T-cell (primary cell): ENCODE results near the gene GPR39. TPM values are rescaled to one million over a fixed set of nuclear protein-coding genes. Genes with fewer than 3 reads are reported as not detected.

ENCODE experiments used
- ATAC-seq, 4 experiments: fragments of 200-7000 bp in 3 of 4; fragments of 150-1000 bp in 1 of 4; cut with Tn5 transposase; replicated peaks in 1 of 4; 1 replicate in 3 of 4; 2 replicates in 1 of 4; pipeline ENCODE4 v1.10.0; 2021; ENCODE audit warnings: moderate library complexity in 3 of 4, mild to moderate bottlenecking in 2 of 4, moderate number of reproducible peaks in 1 of 4
- CTCF ChIA-PET, 2 donors: fragments of 300-600 bp; sonication (Branson Sonifier 250); formaldehyde crosslinking; loops; one replicate each; lab custom pipeline; 2022; ENCODE audit warnings: antibody characterized with exemption in 2 of 2; lab: Charles Lee
- POLR2A ChIA-PET, 2 donors: fragments of 300-600 bp; sonication (Branson Sonifier 250); formaldehyde crosslinking; loops; one replicate each; lab custom pipeline; 2022; ENCODE audit warnings: antibody characterized with exemption in 2 of 2; lab: Charles Lee
- DNase-seq, 35 experiments: peaks; one replicate each; pipeline versions ENCODE4 v3.0.0 to v3.0.0-alpha.2; 2013 to 2023
- H3K27ac ChIP-seq: one replicate; pipeline ENCODE4 v1.5.1; 2013; ENCODE audit warnings: low read length
- H3K27me3 ChIP-seq, 2 experiments: replicated peaks in 1 of 2; 1 replicate in 1 of 2; 2 replicates in 1 of 2; pipeline versions ENCODE4 v1.6.1 to v1.7.0; 2013; ENCODE audit warnings: low read length in 1 of 2, mixed read lengths in 1 of 2; ENCODE audit not compliant: control insufficient read depth in 2 of 2, insufficient read depth in 2 of 2; ENCODE audit errors: extremely low read depth in 1 of 2
- H3K36me3 ChIP-seq, 2 donors: 1 replicate in 1 of 2; 2 replicates in 1 of 2; pipeline versions ENCODE4 v1.6.1 to v1.7.0; 2013; ENCODE audit warnings: low read length in 1 of 2; ENCODE audit not compliant: control insufficient read depth in 2 of 2, insufficient read depth in 1 of 2; ENCODE audit errors: extremely low read depth in 1 of 2
- H3K4me1 ChIP-seq, 2 experiments: 1 replicate in 1 of 2; 2 replicates in 1 of 2; pipeline versions ENCODE4 v1.6.1 to v1.7.0; 2013; ENCODE audit warnings: low read length in 2 of 2, mixed read lengths in 1 of 2; ENCODE audit not compliant: insufficient read depth in 2 of 2, control insufficient read depth in 1 of 2; ENCODE audit errors: extremely low read depth in 1 of 2
- H3K4me3 ChIP-seq, 2 donors: 1 replicate in 1 of 2; 2 replicates in 1 of 2; pipeline versions ENCODE4 v1.5.1 to v1.7.0; 2013; ENCODE audit warnings: mild to moderate bottlenecking in 2 of 2, low read length in 1 of 2, moderate library complexity in 1 of 2; ENCODE audit not compliant: control insufficient read depth in 1 of 2; ENCODE audit errors: extremely low read depth in 1 of 2
- H3K9me3 ChIP-seq: 2 replicates; pipeline ENCODE4 v1.7.0; 2013
- H3K27ac Mint-ChIP-seq, 2 donors: one replicate each; pipeline ENCODE4 v1.8.0; 2020 to 2021; ENCODE audit warnings: mild to moderate bottlenecking in 2 of 2, mixed read lengths in 2 of 2
- H3K27me3 Mint-ChIP-seq, 2 donors: one replicate each; pipeline ENCODE4 v1.8.0; 2021 to 2022; ENCODE audit warnings: mixed read lengths in 2 of 2
- H3K36me3 Mint-ChIP-seq: one replicate; pipeline ENCODE4 v1.8.0; 2021; ENCODE audit warnings: mixed read lengths
- H3K4me1 Mint-ChIP-seq, 3 donors: one replicate each; pipeline ENCODE4 v1.8.0; 2020 to 2022; ENCODE audit warnings: mixed read lengths in 3 of 3, mild to moderate bottlenecking in 1 of 3
- H3K4me3 Mint-ChIP-seq, 3 donors: one replicate each; pipeline ENCODE4 v1.8.0; 2020 to 2022; ENCODE audit warnings: mild to moderate bottlenecking in 3 of 3, mixed read lengths in 3 of 3, moderate library complexity in 3 of 3
- H3K9me3 Mint-ChIP-seq, 3 donors: one replicate each; pipeline ENCODE4 v1.8.0; 2020 to 2022; ENCODE audit warnings: mixed read lengths in 3 of 3
- WGBS: methylation state at CpG from one replicate; pipeline ENCODE4 v1.1.5; 2013; ENCODE audit warnings: missing lambda C conversion rate; ENCODE audit not compliant: insufficient coverage; 5-methylcytosine and 5-hydroxymethylcytosine counted together
- total RNA-seq, 35 experiments: library from RNA in 6 of 35; stranded (reverse) in 6 of 35; fragments of 120-200 nt in 1 of 35; gene quantifications; one replicate each; pipeline versions ENCODE4 v1.2.1 to v1.2.4 and lab custom pipeline; 2013 to 2026

The GPR39 gene
- total RNA-seq, 5 donors from 2014 or later (not counting 1 experiment from before 2014, with no cell fraction given), result not detected

GRCh38 chr2:132627536-132627935 lies 210.9 kb downstream of the GPR39 start:
- H3K9me3 ChIP-seq, result no peaks in the 10 kb centered on the region
- H3K27me3 ChIP-seq, result no peaks in the 10 kb centered on the region
- Mint-ChIP-seq H3K36me3 (no peaks in the 10 kb centered on the region), H3K9me3 (peaks cover 0 to 12% (median 0%) of the 10 kb centered on the region in 3 donors), H3K4me3 (no peak overlapping the region), H3K27ac (no peak overlapping the region), H3K4me1 (no peaks in the 10 kb centered on the region), H3K27me3 (peaks cover 0 to 6% of the 10 kb centered on the region in 2 donors)
- no peak for ATAC-seq
- H3K36me3 ChIP-seq, result no peaks in the 10 kb centered on the region
- no peak overlapping the region for H3K27ac ChIP-seq
- no peak for DNase-seq
- no CpG with 5 or more reads among the region's 3 CpGs for WGBS
- ChIA-PET POLR2A (no interaction called here), CTCF (no interaction called here)
- no peak overlapping the region for H3K4me3 ChIP-seq
- H3K4me1 ChIP-seq, result no peaks in the 10 kb centered on the region

- DNase-seq, result no peak
- Histone ChIP-seq H3K36me3 (no peaks in the 10 kb centered on the region), H3K9me3 (no peaks in the 10 kb centered on the region), H3K27ac (no peak overlapping the region), H3K27me3 (no peaks in the 10 kb centered on the region), H3K4me1 (no peaks in the 10 kb centered on the region), H3K4me3 (no peak overlapping the region)
- no peak overlapping the region for H3K27ac Mint-ChIP-seq
- H3K9me3 Mint-ChIP-seq, result peaks cover 0 to 20% (median 0%) of the 10 kb centered on the region in 3 donors
- H3K27me3 Mint-ChIP-seq, result peaks cover 0 to 14% of the 10 kb centered on the region in 2 donors
- ChIA-PET CTCF (no interaction called here), POLR2A (no interaction called here)
- WGBS, result 100% methylated on average over 2 of the region's 6 CpGs
- H3K4me3 Mint-ChIP-seq, result no peak overlapping the region
- no peaks in the 10 kb centered on the region for H3K4me1 Mint-ChIP-seq
- no peaks in the 10 kb centered on the region for H3K36me3 Mint-ChIP-seq
- ATAC-seq, result no peak
Measured at GRCh38 chr2:132632000-132632649, 215.5 kb downstream of the GPR39 start.

- ATAC-seq (no peak), DNase-seq (no peak)
- Mint-ChIP-seq H3K27me3 (peaks cover 0 to 14% of the 10 kb centered on the region in 2 donors), H3K9me3 (peaks cover 0 to 20% (median 0%) of the 10 kb centered on the region in 3 donors), H3K27ac (no peak overlapping the region), H3K4me1 (no peaks in the 10 kb centered on the region), H3K36me3 (no peaks in the 10 kb centered on the region), H3K4me3 (no peak overlapping the region)
- CTCF ChIA-PET, result interaction anchor here in 1 of 2 donors (0.7 kb wide), 1 partner anchor 11 kb away, joined by 5 read pairs; no protein-coding TSS in a partner anchor
- POLR2A ChIA-PET, result no interaction called here
- Histone ChIP-seq H3K27ac (no peak overlapping the region), H3K4me1 (no peaks in the 10 kb centered on the region), H3K27me3 (no peaks in the 10 kb centered on the region), H3K4me3 (no peak overlapping the region), H3K36me3 (no peaks in the 10 kb centered on the region), H3K9me3 (no peaks in the 10 kb centered on the region)
- WGBS, result 86% methylated on average over 2 of the region's 2 CpGs
Measured at GRCh38 chr2:132633635-132634034, 217.0 kb downstream of the GPR39 start.

GRCh38 chr2:132636346-132636745 lies 219.7 kb downstream of the GPR39 start:
- Mint-ChIP-seq H3K27me3 (peaks cover 0 to 11% of the 10 kb centered on the region in 2 donors), H3K4me1 (no peaks in the 10 kb centered on the region), H3K36me3 (no peaks in the 10 kb centered on the region), H3K9me3 (peaks cover 0 to 11% (median 0%) of the 10 kb centered on the region in 3 donors), H3K4me3 (no peak overlapping the region), H3K27ac (no peak overlapping the region)
- ATAC-seq (no peak), DNase-seq (no peak)
- ChIA-PET POLR2A (no interaction called here), CTCF (no interaction called here)
- WGBS, result 0% methylated on average over 1 of the region's 1 CpG
- no peaks in the 10 kb centered on the region for H3K9me3 ChIP-seq
- H3K36me3 ChIP-seq, result no peaks in the 10 kb centered on the region
- no peaks in the 10 kb centered on the region for H3K4me1 ChIP-seq
- no peak overlapping the region for H3K4me3 ChIP-seq
- no peaks in the 10 kb centered on the region for H3K27me3 ChIP-seq
- no peak overlapping the region for H3K27ac ChIP-seq

GRCh38 chr2:132638313-132639040 lies 221.9 kb downstream of the GPR39 start:
- no peaks in the 10 kb centered on the region for H3K27me3 ChIP-seq
- DNase-seq (no peak), ATAC-seq (no peak)
- no peak overlapping the region for H3K27ac ChIP-seq
- no peak overlapping the region for H3K4me3 ChIP-seq
- Mint-ChIP-seq H3K27me3 (peaks cover 0 to 10% of the 10 kb centered on the region in 2 donors), H3K27ac (no peak overlapping the region), H3K4me3 (no peak overlapping the region), H3K36me3 (no peaks in the 10 kb centered on the region), H3K9me3 (peaks cover 0 to 9% (median 0%) of the 10 kb centered on the region in 3 donors), H3K4me1 (no peaks in the 10 kb centered on the region)
- no peaks in the 10 kb centered on the region for H3K9me3 ChIP-seq
- ChIA-PET CTCF (no interaction called here), POLR2A (no interaction called here)
- H3K36me3 ChIP-seq, result no peaks in the 10 kb centered on the region
- no peaks in the 10 kb centered on the region for H3K4me1 ChIP-seq
- WGBS, result 78% methylated on average over 3 of the region's 5 CpGs

GRCh38 chr2:132640116-132640515 lies 223.5 kb downstream of the GPR39 start:
- Histone ChIP-seq H3K27ac (no peak overlapping the region), H3K4me1 (no peaks in the 10 kb centered on the region), H3K27me3 (no peaks in the 10 kb centered on the region), H3K9me3 (no peaks in the 10 kb centered on the region), H3K36me3 (no peaks in the 10 kb centered on the region), H3K4me3 (no peak overlapping the region)
- H3K9me3 Mint-ChIP-seq, result peaks cover 0 to 3% (median 0%) of the 10 kb centered on the region in 3 donors
- DNase-seq, result no peak
- CTCF ChIA-PET, result no interaction called here
- H3K36me3 Mint-ChIP-seq, result no peaks in the 10 kb centered on the region
- no peak for ATAC-seq
- H3K4me1 Mint-ChIP-seq, result no peaks in the 10 kb centered on the region
- no peak overlapping the region for H3K4me3 Mint-ChIP-seq
- no peak overlapping the region for H3K27ac Mint-ChIP-seq
- peaks cover 0 to 3% of the 10 kb centered on the region in 2 donors for H3K27me3 Mint-ChIP-seq
- POLR2A ChIA-PET, result no interaction called here
